Measurements from ENCODE around the gene JADE2.

Gene JADE2

GRCh38 chr5:134508521-134509195, 16.8 kb upstream of the JADE2 start:
- no CpG with 5 or more reads among the region's 8 CpGs for WGBS, 2 donors (ENCODE audit: extremely low coverage in 2 of 2, insufficient read length in 2 of 2, insufficient replicate concordance in 1 of 2)
- no peak for DNase-seq (ENCODE audit: low spot score)
- H4K91ac ChIP-seq (ENCODE audit: low read depth, low read length, poor library complexity) = no peak overlapping the region
- H2BK12ac ChIP-seq (ENCODE audit: low read length) = no peak overlapping the region
- H3K9ac ChIP-seq (ENCODE audit: low read depth, low read length, poor library complexity) = no peak overlapping the region
- H3K18ac ChIP-seq (ENCODE audit: low read length) = peak overlapping the region; percentile 20
- no peak overlapping the region for H2BK5ac ChIP-seq (ENCODE audit: low read length)
- no peak overlapping the region for H2AFZ ChIP-seq (ENCODE audit: low read length)
- H2AK5ac ChIP-seq (ENCODE audit: low read depth, low read length) = peak overlapping the region; percentile 16
- no peak overlapping the region for H3K27ac ChIP-seq (replicated peaks; ENCODE audit: low read length)
- no peak overlapping the region for H4K8ac ChIP-seq (ENCODE audit: low read depth, low read length)
- H3K36me3 ChIP-seq (replicated peaks in 1 of 2; ENCODE audit: control insufficient read depth in 2 of 2, insufficient read depth in 2 of 2, low read length in 2 of 2) = no peaks in the 10 kb centered on the region
- no peak overlapping the region for H3K4me2 ChIP-seq (ENCODE audit: insufficient read depth, low read length, poor library complexity, severe bottlenecking)
- no peak overlapping the region for H3K4ac ChIP-seq (ENCODE audit: low read length)
- H2BK15ac ChIP-seq (ENCODE audit: low read length) = no peak overlapping the region
- H3K4me1 ChIP-seq (ENCODE audit: control insufficient read depth in 2 of 2, insufficient read depth in 1 of 2, low read depth in 1 of 2, low read length in 2 of 2) = peaks cover 13 to 19% of the 10 kb centered on the region in 2 donors
- no peak overlapping the region for H2BK120ac ChIP-seq (ENCODE audit: low read depth, low read length)
- H3K79me1 ChIP-seq (ENCODE audit: low read depth, low read length) = no peaks in the 10 kb centered on the region
- no peak overlapping the region for H3K4me3 ChIP-seq (ENCODE audit: low read length in 2 of 2)
- H3K27me3 ChIP-seq (ENCODE audit: control insufficient read depth in 3 of 3, insufficient read depth in 3 of 3, low read depth in 1 of 3, low read length in 3 of 3) = no peaks in the 10 kb centered on the region
- H3K14ac ChIP-seq (ENCODE audit: low read length) = no peak overlapping the region
- H3K9me3 ChIP-seq (replicated peaks in 1 of 2; ENCODE audit: control insufficient read depth in 2 of 2, insufficient read depth in 1 of 2, low read depth in 1 of 2, low read length in 2 of 2) = no peaks in the 10 kb centered on the region
- H3K23ac ChIP-seq (ENCODE audit: low read depth, low read length, poor library complexity) = no peak overlapping the region

- Histone ChIP-seq H3K79me1 (ENCODE audit: low read depth, low read length) (no peaks in the 10 kb centered on the region), H3K18ac (ENCODE audit: low read length) (no peak overlapping the region), H3K27me3 (ENCODE audit: control insufficient read depth in 3 of 3, insufficient read depth in 3 of 3, low read depth in 1 of 3, low read length in 3 of 3) (no peaks in the 10 kb centered on the region), H3K27ac (replicated peaks; ENCODE audit: low read length) (no peak overlapping the region), H3K36me3 (replicated peaks in 1 of 2; ENCODE audit: control insufficient read depth in 2 of 2, insufficient read depth in 2 of 2, low read length in 2 of 2) (no peaks in the 10 kb centered on the region), H3K9ac (ENCODE audit: low read depth, low read length, poor library complexity) (no peak overlapping the region), H4K91ac (ENCODE audit: low read depth, low read length, poor library complexity) (no peak overlapping the region), H2BK5ac (ENCODE audit: low read length) (no peak overlapping the region), H4K8ac (ENCODE audit: low read depth, low read length) (no peak overlapping the region), H3K23ac (ENCODE audit: low read depth, low read length, poor library complexity) (no peak overlapping the region), H2BK120ac (ENCODE audit: low read depth, low read length) (no peak overlapping the region), H3K14ac (ENCODE audit: low read length) (no peak overlapping the region), H3K4me2 (ENCODE audit: insufficient read depth, low read length, poor library complexity, severe bottlenecking) (no peak overlapping the region), H2BK12ac (ENCODE audit: low read length) (peak overlapping the region; percentile 35), H2AFZ (ENCODE audit: low read length) (no peak overlapping the region), H3K4me3 (ENCODE audit: low read length in 2 of 2) (no peak overlapping the region), H3K9me3 (replicated peaks in 1 of 2; ENCODE audit: control insufficient read depth in 2 of 2, insufficient read depth in 1 of 2, low read depth in 1 of 2, low read length in 2 of 2) (no peaks in the 10 kb centered on the region), H2AK5ac (ENCODE audit: low read depth, low read length) (no peak overlapping the region), H3K4ac (ENCODE audit: low read length) (no peak overlapping the region), H3K4me1 (ENCODE audit: control insufficient read depth in 2 of 2, insufficient read depth in 1 of 2, low read depth in 1 of 2, low read length in 2 of 2) (peaks cover 11 to 21% of the 10 kb centered on the region in 2 donors), H2BK15ac (ENCODE audit: low read length) (no peak overlapping the region)
- DNase-seq (ENCODE audit: low spot score) = no peak
- no CpG with 5 or more reads among the region's 13 CpGs for WGBS, 2 donors (ENCODE audit: extremely low coverage in 2 of 2, insufficient read length in 2 of 2, insufficient replicate concordance in 1 of 2)
Observed at GRCh38 chr5:134509308-134510040, 16.0 kb upstream of the JADE2 start.

DNA sequence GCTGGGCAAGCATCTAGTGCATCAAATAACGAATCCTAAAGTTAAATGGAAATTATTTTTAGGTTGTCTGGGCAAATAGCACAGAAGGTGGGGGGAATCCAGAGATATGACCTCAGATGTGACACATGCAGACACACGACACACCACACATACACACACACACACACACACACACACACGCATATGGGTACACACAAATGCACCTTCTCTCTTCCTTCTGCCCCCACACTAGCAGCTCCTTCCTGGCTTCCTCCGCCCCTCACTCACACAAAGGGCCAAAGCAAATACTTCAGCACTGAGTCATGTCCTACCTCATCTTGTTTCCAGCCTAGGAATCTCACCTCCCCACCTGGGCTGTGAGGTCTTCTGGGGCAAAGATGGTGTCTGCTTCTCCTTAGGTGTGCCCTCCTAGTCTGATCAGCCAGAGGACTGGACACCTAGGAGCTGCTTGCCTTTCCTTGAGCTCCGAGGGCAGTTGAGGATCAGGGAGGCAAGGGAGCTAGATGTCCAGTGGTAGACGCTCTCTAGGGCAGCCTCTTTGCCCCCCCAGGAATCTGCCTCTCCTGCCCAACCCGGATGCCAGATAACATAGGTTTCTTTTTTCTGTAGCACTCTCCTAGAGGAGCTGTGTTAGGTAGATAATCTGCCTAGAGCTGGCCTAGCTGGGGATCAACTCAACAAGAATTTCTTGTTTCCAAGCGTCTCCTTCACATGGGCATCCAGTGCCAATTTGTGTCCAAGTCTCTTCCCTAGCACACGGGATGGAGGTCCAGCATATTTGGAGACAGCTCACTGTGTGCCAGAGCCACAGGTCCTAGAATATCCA, 14.3 kb upstream of the JADE2 start:
- DNase-seq (ENCODE audit: low spot score) = no peak

More for the DNA sequence above, 14.3 kb upstream of the JADE2 start:
- Histone ChIP-seq H3K27me3 (ENCODE audit: control insufficient read depth in 3 of 3, insufficient read depth in 3 of 3, low read depth in 1 of 3, low read length in 3 of 3) (no peaks in the 10 kb centered on the region), H3K4ac (ENCODE audit: low read length) (no peak overlapping the region), H3K27ac (replicated peaks; ENCODE audit: low read length) (no peak overlapping the region), H2BK5ac (ENCODE audit: low read length) (no peak overlapping the region), H3K4me2 (ENCODE audit: insufficient read depth, low read length, poor library complexity, severe bottlenecking) (no peak overlapping the region), H3K4me3 (ENCODE audit: low read length in 2 of 2) (no peak overlapping the region), H3K9ac (ENCODE audit: low read depth, low read length, poor library complexity) (no peak overlapping the region), H3K36me3 (replicated peaks in 1 of 2; ENCODE audit: control insufficient read depth in 2 of 2, insufficient read depth in 2 of 2, low read length in 2 of 2) (no peaks in the 10 kb centered on the region), H3K9me3 (replicated peaks in 1 of 2; ENCODE audit: control insufficient read depth in 2 of 2, insufficient read depth in 1 of 2, low read depth in 1 of 2, low read length in 2 of 2) (no peaks in the 10 kb centered on the region), H2BK15ac (ENCODE audit: low read length) (no peak overlapping the region), H3K18ac (ENCODE audit: low read length) (peak overlapping the region; percentile 21), H4K91ac (ENCODE audit: low read depth, low read length, poor library complexity) (no peak overlapping the region), H3K4me1 (ENCODE audit: control insufficient read depth in 2 of 2, insufficient read depth in 1 of 2, low read depth in 1 of 2, low read length in 2 of 2) (peaks cover 9 to 21% of the 10 kb centered on the region in 2 donors), H4K8ac (ENCODE audit: low read depth, low read length) (no peak overlapping the region), H3K79me1 (ENCODE audit: low read depth, low read length) (no peaks in the 10 kb centered on the region), H2AK5ac (ENCODE audit: low read depth, low read length) (no peak overlapping the region), H2AFZ (ENCODE audit: low read length) (peak overlapping the region; percentile 16), H3K14ac (ENCODE audit: low read length) (no peak overlapping the region), H2BK12ac (ENCODE audit: low read length) (no peak overlapping the region), H2BK120ac (ENCODE audit: low read depth, low read length) (no peak overlapping the region), H3K23ac (ENCODE audit: low read depth, low read length, poor library complexity) (no peak overlapping the region)
- WGBS, 2 donors (ENCODE audit: extremely low coverage in 2 of 2, insufficient read length in 2 of 2, insufficient replicate concordance in 1 of 2) = no CpG with 5 or more reads among the region's 9 CpGs

Data from neuronal stem cell (in vitro differentiated cells).